Mononuclear cell (primary cell): Measurements from ENCODE around the gene TRMT1. TPM values are rescaled to one million over a fixed set of nuclear protein-coding genes. Genes with fewer than 3 reads are reported as not detected.

Experiments used
- H3K27me3 ChIP-seq: 2 replicates; pipeline ENCODE4 v1.6.0; 2011; ENCODE audit warnings: low read length, control low read depth; ENCODE audit not compliant: insufficient read depth
- H3K4me1 ChIP-seq: 2 replicates; pipeline ENCODE4 v1.5.1; 2011; ENCODE audit warnings: mild to moderate bottlenecking, low read length, control low read depth; ENCODE audit not compliant: insufficient read depth
- H3K4me3 ChIP-seq: 2 replicates; pipeline ENCODE4 v1.5.1; 2011; ENCODE audit warnings: mild to moderate bottlenecking, low read length, moderate library complexity
- H3K9me3 ChIP-seq: 2 replicates; pipeline ENCODE4 v1.5.1; 2011; ENCODE audit warnings: low read depth, mild to moderate bottlenecking, control low read depth, low read length
- total RNA-seq: library from RNA; depleted of rRNA; stranded (reverse); fragments of >200 nt; gene quantifications from one replicate; pipeline ENCODE4 v1.2.3, GENCODE V29; 2012

TRMT1 gene
- total RNA-seq, 1 donor = 30.7 TPM

DNA sequence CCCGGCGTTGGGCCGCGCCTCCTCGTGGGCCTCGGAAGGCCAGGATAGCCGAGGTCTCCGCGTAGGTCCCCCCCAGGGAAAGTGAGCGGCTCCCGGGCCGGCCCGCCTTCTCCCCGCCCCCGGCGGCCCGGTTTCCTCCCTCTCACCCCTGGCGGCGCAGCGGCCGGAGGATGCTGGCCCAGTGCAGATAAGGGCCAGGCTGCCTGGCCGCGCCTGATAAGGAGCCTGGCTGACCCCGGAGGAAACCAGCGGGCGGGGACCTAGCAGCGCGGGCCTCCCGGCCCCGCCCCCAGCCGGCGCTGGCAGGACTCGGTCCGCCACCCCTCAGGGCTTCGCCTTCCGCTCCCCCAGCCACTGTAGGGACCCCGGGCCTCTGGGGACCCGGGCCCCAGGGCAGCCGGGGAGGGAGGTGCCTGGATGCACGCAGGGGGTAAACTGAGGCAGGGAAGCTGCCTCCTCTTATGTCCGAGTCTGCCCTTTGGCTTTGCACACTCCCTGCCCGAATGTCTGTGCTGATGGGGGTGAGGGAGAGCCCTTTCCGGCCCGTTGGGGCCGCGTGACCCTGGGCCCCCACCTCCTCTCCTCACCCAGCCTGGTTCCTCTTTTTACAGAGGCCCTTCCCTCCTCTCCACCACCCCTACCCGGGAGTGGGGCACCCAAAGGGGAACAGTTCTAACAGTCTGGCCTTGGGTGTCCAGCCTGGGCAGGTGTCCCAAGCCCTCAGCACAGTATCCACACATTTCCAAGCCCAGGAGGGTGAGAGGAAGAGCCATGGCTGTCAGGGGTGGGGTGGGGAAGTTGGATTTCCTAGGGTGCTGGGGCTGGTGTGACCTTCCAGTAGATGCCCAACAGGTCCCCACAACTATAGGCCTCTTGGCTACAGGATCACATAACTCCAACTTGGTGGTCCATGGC lies 13.6 kb downstream of the TRMT1 start, which contains the start of gene LYL1:
Gene LYL1, minus strand, starts transcription at position 193 of the 915 bp plus-strand sequence. CDS start 1,687 bp downstream, outside the sequence.
- Histone ChIP-seq H3K27me3 (no peaks in the 10 kb centered on the region), H3K9me3 (no peaks in the 10 kb centered on the region), H3K4me1 (peaks cover 76% of the 10 kb centered on the region), H3K4me3 (peak within 1 kb of the TSS; percentile 76)

- peak overlapping the region; percentile 76 for H3K4me3 ChIP-seq
- no peaks in the 10 kb centered on the region for H3K9me3 ChIP-seq
- no peaks in the 10 kb centered on the region for H3K27me3 ChIP-seq
- H3K4me1 ChIP-seq = peaks cover 78% of the 10 kb centered on the region
Observed at GRCh38 chr19:13102416-13102665, 14.2 kb downstream of the TRMT1 start.

GRCh38 chr19:13101590-13102415 lies 14.7 kb downstream of the TRMT1 start:
- Histone ChIP-seq H3K9me3 (no peaks in the 10 kb centered on the region), H3K4me1 (peaks cover 82% of the 10 kb centered on the region), H3K27me3 (peaks cover 3% of the 10 kb centered on the region), H3K4me3 (peak overlapping the region; percentile 76)

- H3K4me3 ChIP-seq = peak overlapping the region; percentile 76
- peaks cover 3% of the 10 kb centered on the region for H3K27me3 ChIP-seq
- no peaks in the 10 kb centered on the region for H3K9me3 ChIP-seq
- peaks cover 89% of the 10 kb centered on the region for H3K4me1 ChIP-seq
Observed at GRCh38 chr19:13100841-13101589, 15.5 kb downstream of the TRMT1 start.

DNA sequence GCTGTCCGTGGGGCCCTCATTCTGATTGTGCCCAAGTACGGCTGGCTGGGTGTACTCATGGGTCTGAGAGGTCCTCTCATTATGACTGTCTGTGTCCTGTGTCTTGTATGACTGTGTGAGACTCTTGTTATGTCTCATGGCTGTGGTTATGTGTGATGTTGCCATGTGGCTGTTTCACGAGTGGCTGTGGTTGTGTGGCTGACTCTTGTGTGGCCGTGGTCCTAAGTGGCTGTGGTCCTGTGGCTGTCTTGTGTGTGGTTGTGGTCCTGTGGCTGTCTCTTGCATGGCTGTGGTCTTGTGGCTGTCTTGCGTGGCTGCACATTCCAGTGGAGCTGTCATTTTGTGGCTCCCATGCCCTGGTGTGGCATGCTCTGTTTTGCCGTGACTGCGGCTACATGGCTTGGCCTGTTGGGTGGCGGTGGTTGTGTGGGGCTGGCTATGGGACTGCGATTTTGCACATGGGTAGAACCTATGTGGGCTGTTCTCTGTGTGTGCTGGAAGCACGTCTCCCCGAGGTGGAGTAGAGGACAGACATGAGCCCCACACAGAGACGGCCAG lies 16.4 kb downstream of the TRMT1 start:
- Histone ChIP-seq H3K4me3 (peak overlapping the region; percentile 38), H3K4me1 (peaks cover 87% of the 10 kb centered on the region), H3K27me3 (peaks cover 3% of the 10 kb centered on the region), H3K9me3 (no peaks in the 10 kb centered on the region)

- H3K4me3 ChIP-seq = peak overlapping the region; percentile 38
- peaks cover 3% of the 10 kb centered on the region for H3K27me3 ChIP-seq
- peaks cover 86% of the 10 kb centered on the region for H3K4me1 ChIP-seq
- H3K9me3 ChIP-seq = no peaks in the 10 kb centered on the region
Observed at GRCh38 chr19:13099073-13099999, 17.2 kb downstream of the TRMT1 start.

DNA sequence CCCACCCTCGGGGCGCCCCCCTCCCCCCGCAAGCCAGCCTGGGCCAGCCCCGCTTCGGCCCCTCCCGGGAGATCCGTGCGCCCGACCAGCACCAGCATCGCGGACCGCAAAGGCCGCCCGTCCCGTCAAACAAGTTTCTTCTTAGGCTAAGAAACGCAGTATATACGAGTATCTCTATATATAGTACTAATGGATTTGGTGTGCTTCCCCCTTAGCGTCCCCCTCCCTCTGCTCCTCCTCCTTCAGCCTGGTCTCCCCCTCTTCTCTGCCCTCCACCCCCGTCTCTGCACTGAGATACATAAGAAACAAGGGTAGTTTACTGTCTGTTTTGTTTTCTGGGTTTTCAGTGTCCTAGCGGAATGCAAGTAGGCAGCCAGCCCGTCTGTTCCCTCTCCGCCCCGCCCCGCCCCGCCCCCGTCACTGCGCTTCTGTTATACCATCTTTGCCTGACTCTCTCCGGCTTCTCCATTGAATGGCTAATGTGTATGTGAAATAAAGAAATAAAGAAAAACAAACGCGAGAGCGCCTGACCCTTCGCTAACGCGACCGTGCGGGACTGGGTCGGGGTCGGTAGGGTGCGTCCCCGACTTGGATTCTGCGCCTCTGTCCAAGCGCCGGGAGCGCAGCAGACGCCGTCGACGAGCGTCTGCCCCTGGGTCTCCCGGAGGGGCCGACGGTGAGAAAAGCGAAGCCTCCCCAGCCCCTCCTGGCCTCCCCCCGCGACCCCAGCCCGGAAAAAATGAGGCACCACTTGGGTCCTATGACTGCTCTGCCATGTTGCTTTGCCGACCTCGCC lies 18.1 kb downstream of the TRMT1 start:
- Histone ChIP-seq H3K4me3 (peak overlapping the region; percentile 38), H3K4me1 (peaks cover 83% of the 10 kb centered on the region), H3K27me3 (peaks cover 3% of the 10 kb centered on the region), H3K9me3 (no peaks in the 10 kb centered on the region)

DNA sequence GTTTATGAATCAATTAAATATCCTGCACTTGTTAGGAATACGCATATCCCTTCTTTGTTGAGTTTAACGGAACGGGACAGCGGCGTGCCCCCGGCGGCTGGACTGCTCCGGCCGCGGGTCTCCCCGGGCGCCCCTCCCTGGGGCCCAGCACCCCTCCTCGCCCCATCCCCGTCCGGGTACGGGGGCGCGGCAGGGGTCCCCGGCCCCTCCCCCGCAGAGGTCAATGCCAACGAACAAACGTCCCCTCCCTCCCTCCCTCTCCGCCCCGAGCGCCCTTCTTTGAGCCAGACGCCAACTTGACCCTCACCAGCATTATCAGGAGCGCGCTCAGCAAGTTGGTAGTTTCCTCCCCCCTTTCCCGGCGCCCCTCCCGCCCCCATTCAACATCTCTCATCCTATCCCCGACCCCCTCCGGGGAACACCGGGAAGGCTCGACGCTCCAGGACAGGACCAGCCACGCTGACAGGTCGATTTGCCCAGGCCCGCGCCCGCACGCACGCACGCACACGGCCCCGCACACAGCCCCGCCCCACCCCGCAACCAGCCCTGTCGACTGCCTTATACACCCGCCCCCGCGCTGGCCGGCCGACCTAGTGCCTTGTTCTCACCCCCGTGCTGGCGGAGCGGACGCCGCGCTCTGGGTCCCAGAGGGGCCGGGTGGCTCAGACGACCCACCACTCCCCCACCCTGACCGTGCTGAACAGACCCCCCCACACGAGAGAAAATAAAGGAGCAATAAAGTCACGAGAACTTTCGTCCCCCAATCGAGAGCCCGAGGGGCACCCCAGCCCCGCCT lies 18.9 kb downstream of the TRMT1 start:
- Histone ChIP-seq H3K9me3 (no peaks in the 10 kb centered on the region), H3K27me3 (peaks cover 3% of the 10 kb centered on the region), H3K4me1 (peaks cover 75% of the 10 kb centered on the region), H3K4me3 (peak overlapping the region; percentile 49)

DNA sequence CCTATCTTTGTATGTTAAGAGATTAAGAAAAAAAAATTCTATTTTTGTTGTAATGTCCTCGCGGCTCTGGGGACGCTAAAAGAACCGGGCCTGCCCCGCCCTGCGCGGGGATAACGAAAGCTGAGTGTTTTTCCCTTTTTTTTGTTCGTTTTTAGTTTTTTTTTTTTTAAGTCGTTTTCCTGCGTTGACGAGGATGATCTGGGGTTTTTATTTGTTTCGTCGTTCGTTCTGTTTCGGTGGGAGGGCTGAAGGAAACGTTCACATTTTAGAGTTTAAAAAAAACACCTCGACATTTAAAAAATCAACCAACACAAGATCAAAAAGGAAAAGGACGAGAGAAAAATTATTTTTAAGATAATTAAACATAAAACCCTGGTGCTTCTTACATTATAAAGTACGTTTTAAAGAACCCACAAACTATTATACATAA lies 19.5 kb downstream of the TRMT1 start:
- H3K27me3 ChIP-seq = peaks cover 3% of the 10 kb centered on the region
- H3K4me3 ChIP-seq = peak overlapping the region; percentile 49
- H3K4me1 ChIP-seq = peaks cover 71% of the 10 kb centered on the region
- H3K9me3 ChIP-seq = no peaks in the 10 kb centered on the region

- peak overlapping the region; percentile 49 for H3K4me3 ChIP-seq
- peaks cover 63% of the 10 kb centered on the region for H3K4me1 ChIP-seq
- H3K27me3 ChIP-seq = peaks cover 3% of the 10 kb centered on the region
- no peaks in the 10 kb centered on the region for H3K9me3 ChIP-seq
Observed at GRCh38 chr19:13095934-13096927, 20.3 kb downstream of the TRMT1 start.

DNA sequence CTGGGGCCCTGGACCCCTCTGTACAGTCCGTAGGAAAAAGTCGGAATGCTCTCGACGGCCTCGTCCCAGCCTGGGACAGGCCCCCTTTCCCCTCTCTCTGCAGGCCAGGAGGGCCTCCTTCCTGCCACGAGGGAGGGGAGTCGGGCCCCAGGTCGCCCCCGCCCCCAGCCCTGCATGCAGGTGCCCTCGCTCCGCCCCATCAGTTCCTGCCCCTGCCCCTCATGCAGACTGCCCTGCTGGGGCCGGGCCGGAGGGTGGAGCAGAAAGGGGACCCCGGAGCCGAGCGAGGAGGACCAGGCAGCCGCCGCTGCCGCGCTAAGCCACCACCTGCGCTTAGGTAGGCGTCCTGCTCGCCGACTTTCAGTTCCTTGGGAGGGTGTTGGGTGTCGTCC lies 21.2 kb downstream of the TRMT1 start:
- peaks cover 55% of the 10 kb centered on the region for H3K4me1 ChIP-seq
- H3K4me3 ChIP-seq = peak overlapping the region; percentile 49
- H3K9me3 ChIP-seq = no peaks in the 10 kb centered on the region
- H3K27me3 ChIP-seq = peaks cover 3% of the 10 kb centered on the region
